IMR-90 (cell line): Measurements from ENCODE around the gene ERMARD. TPM values are rescaled to one million over a fixed set of nuclear protein-coding genes. Genes with fewer than 3 reads are reported as not detected.

Experiments used
- ATAC-seq: fragments of 200-7000 bp; cut with Tn5 transposase; 2 replicates; pipeline ENCODE4 v1.9.1; 2020; ENCODE audit warnings: low read depth, mild to moderate bottlenecking, moderate library complexity
- BruUV-seq: library from RNA; stranded (reverse); fragments of 400-500 nt; replicated peaks from 2 replicates; lab custom pipeline; 2021; lab: Mats Ljungman, UMichigan
- CTCF ChIA-PET: fragments of 300-600 bp; formaldehyde crosslinking; extraction: SDS; loops from one replicate; lab custom pipeline; 2021; ENCODE audit warnings: antibody characterized with exemption; lab: Yijun Ruan, JAX
- POLR2A ChIA-PET: fragments of 300-600 bp; sonication (Branson Sonifier 250); formaldehyde crosslinking; loops from one replicate; lab custom pipeline; 2022; ENCODE audit warnings: antibody characterized with exemption; ENCODE audit not compliant: unreplicated experiment; lab: Charles Lee
- DNase-seq: peaks from one replicate; pipeline ENCODE4 v3.0.0; 2013
- H2AFZ ChIP-seq: replicated peaks from 2 replicates; pipeline ENCODE3; 2013; ENCODE audit warnings: low read length, mild to moderate bottlenecking; ENCODE audit not compliant: poor library complexity
- H2AK5ac ChIP-seq: 2 replicates; pipeline ENCODE4 v1.6.1; 2013; ENCODE audit warnings: low read depth, low read length, inconsistent platforms
- H2AK9ac ChIP-seq: replicated peaks from 2 replicates; pipeline ENCODE3; 2013; ENCODE audit warnings: mild to moderate bottlenecking, low read depth, low read length, moderate library complexity; ENCODE audit not compliant: poor library complexity
- H2BK120ac ChIP-seq: 2 replicates; pipeline ENCODE4 v1.6.1; 2013; ENCODE audit warnings: low read depth, low read length, inconsistent platforms
- H2BK15ac ChIP-seq: 3 replicates; pipeline ENCODE4 v1.6.1; 2013; ENCODE audit warnings: low read depth, low read length, inconsistent platforms
- H2BK20ac ChIP-seq: 2 replicates; pipeline ENCODE4 v1.6.1; 2013; ENCODE audit warnings: low read depth, mild to moderate bottlenecking, inconsistent platforms, low read length, moderate library complexity
- H2BK5ac ChIP-seq: 2 replicates; pipeline ENCODE4 v1.6.1; 2013; ENCODE audit warnings: mild to moderate bottlenecking, low read depth, low read length, inconsistent platforms; ENCODE audit not compliant: poor library complexity, severe bottlenecking
- H3K14ac ChIP-seq: replicated peaks from 2 replicates; pipeline ENCODE4 v1.6.1; 2013; ENCODE audit warnings: low read depth, low read length, inconsistent platforms
- H3K18ac ChIP-seq: 2 replicates; pipeline ENCODE4 v1.6.1; 2013; ENCODE audit warnings: low read depth, low read length, control low read depth
- H3K23ac ChIP-seq: 2 replicates; pipeline ENCODE4 v1.6.1; 2013; ENCODE audit warnings: low read depth, low read length, inconsistent platforms
- H3K27ac ChIP-seq: 2 replicates; pipeline ENCODE4 v1.5.1; 2013; ENCODE audit warnings: mild to moderate bottlenecking, control low read depth, low read length; ENCODE audit not compliant: insufficient read depth
- H3K27me3 ChIP-seq: 2 replicates; pipeline ENCODE4 v1.6.1; 2013; ENCODE audit warnings: low read length; ENCODE audit not compliant: control insufficient read depth, insufficient read depth
- H3K36me3 ChIP-seq: 2 replicates; pipeline ENCODE4 v1.6.1; 2013; ENCODE audit warnings: low read length, mixed read lengths; ENCODE audit not compliant: control insufficient read depth, insufficient read depth
- H3K4ac ChIP-seq: 2 replicates; pipeline ENCODE4 v1.6.1; 2013; ENCODE audit warnings: low read depth, low read length, inconsistent platforms
- H3K4me1 ChIP-seq: 2 replicates; pipeline ENCODE4 v1.6.1; 2013; ENCODE audit warnings: low read length, mixed read lengths; ENCODE audit not compliant: control insufficient read depth, insufficient read depth
- H3K4me2 ChIP-seq: 2 replicates; pipeline ENCODE4 v1.6.1; 2013; ENCODE audit warnings: low read depth, mild to moderate bottlenecking, control low read depth, low read length, moderate library complexity
- H3K4me3 ChIP-seq: 2 replicates; pipeline ENCODE4 v1.5.1; 2013; ENCODE audit warnings: low read depth, mild to moderate bottlenecking, control low read depth, low read length, moderate library complexity; ENCODE audit not compliant: insufficient read depth
- H3K56ac ChIP-seq: 2 replicates; pipeline ENCODE4 v1.6.1; 2013; ENCODE audit warnings: low read length, inconsistent platforms; ENCODE audit not compliant: insufficient read depth; ENCODE audit errors: extremely low read depth
- H3K79me1 ChIP-seq, 2 experiments: 2 replicates each; pipeline ENCODE4 v1.6.1; 2013; ENCODE audit warnings: low read length in 2 of 2, inconsistent platforms in 1 of 2, low read depth in 1 of 2
- H3K9ac ChIP-seq: 2 replicates; pipeline ENCODE4 v1.6.1; 2013; ENCODE audit warnings: low read depth, low read length, control low read depth
- H3K9me1 ChIP-seq: 2 replicates; pipeline ENCODE4 v1.6.1; 2013; ENCODE audit warnings: low read length, inconsistent platforms; ENCODE audit not compliant: insufficient read depth
- H3K9me3 ChIP-seq: 2 replicates; pipeline ENCODE4 v1.6.1; 2013; ENCODE audit warnings: low read length; ENCODE audit not compliant: control insufficient read depth, insufficient read depth
- H4K20me1 ChIP-seq: 2 replicates; pipeline ENCODE4 v1.6.1; 2013; ENCODE audit warnings: low read length, inconsistent platforms; ENCODE audit not compliant: insufficient read depth
- H4K5ac ChIP-seq: 2 replicates; pipeline ENCODE4 v1.6.1; 2013; ENCODE audit warnings: mild to moderate bottlenecking, low read depth, low read length, control low read depth
- H4K8ac ChIP-seq, 2 experiments: 2 replicates each; pipeline ENCODE4 v1.6.1; 2013; ENCODE audit warnings: low read depth in 2 of 2, low read length in 2 of 2, control low read depth in 1 of 2, inconsistent platforms in 1 of 2
- H4K91ac ChIP-seq: 2 replicates; pipeline ENCODE4 v1.6.1; 2013; ENCODE audit warnings: low read depth, low read length, inconsistent platforms; ENCODE audit not compliant: insufficient read depth
- BHLHE40 ChIP-seq: fragments of 150-350 bp; IDR thresholded peaks from 2 replicates; pipeline ENCODE4 v1.6.1; 2016; ENCODE audit warnings: mild to moderate bottlenecking, low read depth, low read length
- MAZ ChIP-seq: IDR thresholded peaks from 2 replicates; pipeline ENCODE4 v1.6.1; 2012; ENCODE audit warnings: low read depth, mild to moderate bottlenecking, low read length, improper control_type of control experiment, moderate library complexity, borderline replicate concordance
- RFX5 ChIP-seq: IDR thresholded peaks from 2 replicates; pipeline ENCODE4 v1.8.0; 2012; ENCODE audit warnings: low read depth, mild to moderate bottlenecking, low read length, moderate library complexity
- WGBS, 2 experiments: methylation state at CpG; one replicate each; pipeline versions ENCODE4 v1.1.5 to v1.1.7; 2013; ENCODE audit warnings: missing lambda C conversion rate in 2 of 2; ENCODE audit not compliant: insufficient read length in 1 of 2; ENCODE audit errors: extremely low coverage in 2 of 2; 5-methylcytosine and 5-hydroxymethylcytosine counted together
- dilution Hi-C: fragments of 300-500 bp; cut with HindIII; formaldehyde crosslinking; loops from one replicate; pipeline ENCODE4 v1.14.3; 2018; ENCODE audit warnings: low sequenced_read_pairs; ENCODE audit not compliant: unreplicated experiment
- in situ Hi-C: fragments of 300-500 bp; cut with MboI; formaldehyde crosslinking; loops from 3 replicates; pipeline ENCODE4 v1.14.3; 2019; ENCODE audit warnings: low sequenced_read_pairs, inconsistent platforms, mixed read lengths
- intact Hi-C: fragments of 100-400 bp; cut with micrococcal nuclease; formaldehyde crosslinking; loops from 2 replicates; pipeline ENCODE4 v1.10.0; 2022
- polyA plus RNA-seq, 3 experiments: library from polyadenylated mRNA; depleted of rRNA; stranded (reverse); fragments of >200 nt; gene quantifications; 2 replicates each; pipeline ENCODE4 v1.2.3, GENCODE V29; 2012; ENCODE audit warnings: low replicate concordance in 1 of 3
- total RNA-seq: library from RNA; depleted of rRNA; stranded (reverse); fragments of >200 nt; gene quantifications from 2 replicates; pipeline ENCODE4 v1.2.3, GENCODE V29; 2012

The ERMARD gene
- total and polyA plus RNA-seq, 2 of the 4 experiments (the other 2 are of a cell fraction) = 15.1 to 25.4 TPM

DNA sequence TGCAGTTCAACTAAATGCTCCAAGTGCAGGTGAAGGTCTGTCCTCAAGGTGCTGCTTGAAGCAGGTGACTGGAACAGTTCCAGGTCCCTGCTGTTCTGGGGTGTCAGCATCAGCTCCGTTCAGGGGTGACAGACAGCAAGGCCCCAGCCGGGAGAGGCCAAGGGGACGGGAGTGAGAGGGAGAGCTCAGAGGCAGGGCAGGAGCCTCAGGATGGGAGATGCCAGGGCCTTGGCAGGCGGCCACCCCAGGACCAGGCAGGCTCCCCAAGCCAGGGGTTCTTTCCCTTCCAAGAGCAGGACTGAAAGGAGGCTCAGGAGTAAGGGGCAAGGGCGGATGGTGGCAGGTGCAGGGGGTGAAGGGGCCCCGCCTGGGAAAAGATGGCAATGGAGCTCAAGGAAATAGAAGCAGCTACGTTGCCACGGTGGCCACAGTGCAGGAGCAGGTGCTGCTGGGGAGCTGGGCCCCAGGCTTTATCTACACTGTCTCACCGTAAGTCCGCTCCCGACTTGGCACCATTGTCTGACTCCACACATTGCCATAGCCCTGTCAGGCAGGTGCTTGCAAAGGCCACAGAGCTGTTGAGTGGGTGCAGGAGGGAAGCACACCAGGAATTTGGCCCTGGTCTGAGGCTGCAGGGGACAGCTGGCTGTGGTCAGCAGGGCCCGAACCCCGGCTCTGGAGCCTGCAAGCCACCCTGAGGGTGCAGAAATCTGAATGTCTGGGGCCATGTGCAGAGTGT, 43.1 kb downstream of the ERMARD start:
- H2BK15ac ChIP-seq = no peak overlapping the region
- no peak overlapping the region for H3K18ac ChIP-seq
- intact Hi-C loops = loop anchor here (5.0 kb wide), 1 partner anchor 518 kb away; no protein-coding TSS in a partner anchor
- H3K4me2 ChIP-seq = no peak overlapping the region
- no peak overlapping the region for H2AK5ac ChIP-seq
- no peak overlapping the region for H3K9ac ChIP-seq
- H3K27ac ChIP-seq = no peak overlapping the region
- H4K20me1 ChIP-seq = no peaks in the 10 kb centered on the region
- no peak overlapping the region for H4K91ac ChIP-seq
- 89% methylated on average over 3 of the region's 13 CpGs; no CpG with 5 or more reads in 1 of the 2 experiments for WGBS, 2 experiments
- H3K27me3 ChIP-seq = peaks cover 15% of the 10 kb centered on the region
- no peaks in the 10 kb centered on the region for H3K79me1 ChIP-seq
- H3K23ac ChIP-seq = no peak overlapping the region
- H3K4ac ChIP-seq = no peak overlapping the region
- H2AFZ ChIP-seq = no peak overlapping the region
- H3K9me1 ChIP-seq = 0 out of 2 replicates have a peak, but pooled peaks cover 2% of the 10 kb centered on the region
- H4K5ac ChIP-seq = no peak overlapping the region
- ATAC-seq = no peak
- H2AK9ac ChIP-seq = no peak overlapping the region
- in situ Hi-C loops = loop anchor here (10.0 kb wide), 2 partner anchors 510 to 720 kb away; partner anchors contain the start of gene FAM120B
- ChIA-PET POLR2A (no interaction called here), CTCF (interaction anchor here (0.8 to 0.9 kb wide), 2 partner anchors 9 to 12 kb away, joined by 3 read pairs; no protein-coding TSS in a partner anchor)
- no peak for TF ChIP-seq RFX5
- TF ChIP-seq MAZ = no peak
- TF ChIP-seq BHLHE40 = no peak
- H3K36me3 ChIP-seq = no peaks in the 10 kb centered on the region
- no peak overlapping the region for H2BK20ac ChIP-seq
- H3K56ac ChIP-seq = no peak overlapping the region
- no peaks in the 10 kb centered on the region for H3K9me3 ChIP-seq
- no peak overlapping the region for H4K8ac ChIP-seq
- H2BK120ac ChIP-seq = no peak overlapping the region
- H2BK5ac ChIP-seq = no peak overlapping the region
- BruUV-seq = no TSS peak
- peaks cover 3% of the 10 kb centered on the region; the same call in 1 of the 2 replicates for H3K4me1 ChIP-seq
- no peak overlapping the region for H3K14ac ChIP-seq
- dilution Hi-C loops = no loop called here
- no peak overlapping the region for H3K4me3 ChIP-seq
- DNase-seq = no peak
